Measurements from ENCODE around the gene CXCL8. TPM values are rescaled to one million over a fixed set of nuclear protein-coding genes. Genes with fewer than 3 reads are reported as not detected.

CXCL8 gene
- total RNA-seq, 1 donor from 2014 or later = 1.1 TPM

- ChIA-PET CTCF (no interaction called here), POLR2A (no interaction called here)
- intact Hi-C loops (cut with micrococcal nuclease) = no loop called here
- no peak for TF ChIP-seq CTCF (IDR thresholded peaks at IDR 0.05)
- H3K9me3 Mint-ChIP-seq = no peaks in the 10 kb centered on the region
- ATAC-seq (ENCODE audit: low read depth) (no peak), DNase-seq (no peak)
- H3K27me3 Mint-ChIP-seq = peaks cover 4% of the 10 kb centered on the region
- H3K4me3 Mint-ChIP-seq = no peak overlapping the region
- H3K4me1 Mint-ChIP-seq = no peaks in the 10 kb centered on the region
- no peak overlapping the region for H3K27ac Mint-ChIP-seq
- H3K36me3 Mint-ChIP-seq (ENCODE audit: low read depth) = no peaks in the 10 kb centered on the region
Observed at GRCh38 chr4:73780243-73780642, 39.9 kb downstream of the CXCL8 start.

GRCh38 chr4:73780834-73781233 lies 40.5 kb downstream of the CXCL8 start:
- ChIA-PET CTCF (no interaction called here), POLR2A (no interaction called here)
- Mint-ChIP-seq H3K9me3 (no peaks in the 10 kb centered on the region), H3K36me3 (ENCODE audit: low read depth) (no peaks in the 10 kb centered on the region), H3K27me3 (peaks cover 4% of the 10 kb centered on the region), H3K27ac (no peak overlapping the region), H3K4me3 (no peak overlapping the region), H3K4me1 (no peaks in the 10 kb centered on the region)
- DNase-seq (no peak), ATAC-seq (ENCODE audit: low read depth) (no peak)
- TF ChIP-seq CTCF (IDR thresholded peaks at IDR 0.05) = no peak
- intact Hi-C loops (cut with micrococcal nuclease) = no loop called here

DNA sequence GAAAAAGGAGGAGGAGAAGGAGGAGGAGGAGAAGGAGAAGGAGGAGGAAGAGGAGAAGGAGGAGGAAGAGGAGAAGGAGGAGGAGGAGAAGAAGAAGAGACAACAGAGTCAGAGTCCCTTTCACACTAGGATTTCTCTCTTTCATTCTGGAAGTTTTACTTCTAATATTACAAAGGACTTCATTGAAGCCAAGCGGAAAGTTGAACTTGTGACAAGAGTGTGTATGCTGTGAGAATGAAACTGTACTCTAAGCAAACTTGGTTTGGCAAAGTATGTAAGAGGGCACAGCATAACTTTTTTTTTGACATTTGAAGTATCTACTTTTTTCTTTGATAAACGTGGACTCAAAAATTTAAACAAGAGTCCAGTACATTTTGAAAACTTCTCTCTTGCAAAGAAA lies 48.0 kb downstream of the CXCL8 start:
- H3K36me3 Mint-ChIP-seq (ENCODE audit: low read depth) = no peaks in the 10 kb centered on the region
- no peak for TF ChIP-seq CTCF (IDR thresholded peaks at IDR 0.05)
- ATAC-seq (ENCODE audit: low read depth) = no peak
- H3K4me3 Mint-ChIP-seq = no peak overlapping the region
- ChIA-PET CTCF (no interaction called here), POLR2A (no interaction called here)
- intact Hi-C loops (cut with micrococcal nuclease) = no loop called here
- H3K9me3 Mint-ChIP-seq = no peaks in the 10 kb centered on the region
- peaks cover 8% of the 10 kb centered on the region for H3K27me3 Mint-ChIP-seq
- no peaks in the 10 kb centered on the region for H3K4me1 Mint-ChIP-seq
- H3K27ac Mint-ChIP-seq = no peak overlapping the region
- no peak for DNase-seq

Other genes with a start within 250 kb of the CXCL8 start
- gene RASSF6, start 120.1 kb upstream of the CXCL8 start, total RNA-seq = 4.0 TPM in 2 replicates
- not detected in 2 replicates for gene CXCL6, start 96.1 kb downstream of the CXCL8 start, total RNA-seq
- not detected in 2 replicates for gene PF4V1, start 112.7 kb downstream of the CXCL8 start, total RNA-seq
- not detected in 2 replicates for gene CXCL1, start 128.8 kb downstream of the CXCL8 start, total RNA-seq
- not detected in 2 replicates for gene PF4, start 241.5 kb downstream of the CXCL8 start, total RNA-seq
- gene PPBP, start 247.6 kb downstream of the CXCL8 start, total RNA-seq = 0.32 and 0.33 TPM in 2 replicates

All from activated B cell treated with CpG ODN at 0.5 μM for 24 hours (primary cell).